Measurements from ENCODE around the gene SLC37A1.
A peak's percentile ranks its signal among the peaks of the same experiment; 100 is the strongest.
"Not testable (repeated sequence)": the region's sequence is repeated elsewhere in the genome, so short reads cannot be mapped to it uniquely, and the experiment has no call there.

SLC37A1 gene

DNA sequence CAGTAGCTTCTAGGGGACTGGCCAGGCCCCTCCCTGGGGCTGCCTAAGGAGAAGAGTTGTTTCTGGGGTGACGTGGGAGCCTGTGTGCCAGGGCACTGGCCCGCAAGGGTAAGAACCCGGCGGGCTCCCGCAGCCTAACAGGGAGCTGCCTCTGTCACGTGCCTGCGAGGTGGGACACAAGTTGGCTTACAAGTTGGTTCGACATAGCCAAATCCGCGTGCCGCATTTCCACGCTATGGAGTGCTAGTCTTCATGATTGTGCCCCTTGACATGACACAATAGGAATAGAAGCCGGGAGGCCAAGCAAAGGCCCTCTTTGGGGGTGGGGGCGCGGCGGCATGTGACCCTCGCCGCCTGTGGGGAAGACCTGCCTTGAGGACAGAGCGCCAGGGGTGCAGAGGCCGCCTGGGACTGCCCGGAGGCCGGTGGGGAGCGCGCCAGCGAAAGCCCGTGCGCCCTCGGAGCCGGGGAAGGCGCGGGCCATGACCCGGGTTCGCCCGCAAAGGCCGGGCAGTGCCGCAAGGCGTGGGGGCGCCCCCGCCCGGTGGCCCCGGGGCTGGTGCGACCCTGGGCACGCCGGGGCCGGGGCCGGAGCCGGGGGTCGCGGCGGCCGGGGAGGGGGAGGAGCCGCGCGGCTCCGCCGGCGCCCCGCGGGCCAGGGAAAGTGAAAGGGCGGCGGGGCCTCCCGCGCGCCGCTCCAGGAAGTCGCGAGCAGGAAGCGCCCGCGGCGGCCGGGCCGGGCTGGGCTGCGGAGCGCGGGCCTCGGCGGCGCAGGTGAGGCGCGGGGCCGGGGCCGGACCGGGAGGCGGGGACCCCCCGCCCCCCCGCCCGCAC lies at the start of gene SLC37A1:
Gene SLC37A1 (plus strand): TSS at position 702 of the 834 bp plus-strand sequence. CDS start 4,603 bp downstream, outside the sequence.
- peak within 1 kb of the TSS; percentile 56 to 88 (median 67) for H3K4me3 ChIP-seq
- H3K27ac ChIP-seq, result peak within 1 kb of the TSS in 18 of 21 experiments; percentile 14 to 92 (median 76)

- no peak overlapping the region for H3K4me3 ChIP-seq
- peak overlapping the region in 1 of 21 experiments; percentile 8 for H3K27ac ChIP-seq
Observed at GRCh38 chr21:42463861-42464515, 49.7 kb upstream of the SLC37A1 start.

DNA sequence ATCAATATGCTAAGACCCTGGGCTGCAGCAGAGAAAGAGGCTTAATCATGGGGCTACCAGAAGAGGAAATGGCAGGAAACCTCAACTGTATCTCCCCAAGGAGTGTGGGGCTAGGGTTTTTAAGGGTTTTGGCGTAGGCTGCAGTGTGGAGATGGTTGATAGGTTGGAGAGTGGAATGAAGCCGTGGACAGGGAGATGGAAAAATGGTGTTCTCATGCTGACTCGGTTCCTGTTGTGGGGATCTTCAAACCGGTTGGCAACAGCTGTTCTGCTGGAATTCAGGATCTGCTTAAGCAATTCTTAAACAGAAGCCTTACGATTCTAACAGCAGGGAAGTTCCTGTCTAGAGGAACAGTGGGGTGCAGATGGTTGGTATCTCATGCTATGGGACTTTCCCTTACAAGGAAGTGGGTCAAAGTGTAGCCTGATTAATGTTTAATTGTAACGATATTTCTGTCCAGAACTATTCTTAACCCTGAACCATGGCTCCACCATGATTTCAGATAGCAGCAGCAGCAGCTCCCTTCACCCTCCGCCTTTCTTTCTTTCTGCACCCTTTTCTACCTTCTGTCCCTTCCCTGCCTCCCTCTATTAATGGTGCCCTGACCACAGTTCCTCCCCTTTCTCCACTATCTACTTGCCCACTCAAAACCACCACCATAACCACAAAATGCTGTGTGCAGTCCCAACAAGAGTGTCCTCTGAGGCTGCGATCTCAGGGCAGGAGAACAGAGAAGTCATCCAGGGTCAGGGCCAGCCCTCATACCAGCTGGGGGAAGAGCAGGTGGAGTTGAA lies 48.4 kb upstream of the SLC37A1 start:
- no peak overlapping the region for H3K27ac ChIP-seq
- H3K4me3 ChIP-seq, result no peak overlapping the region

DNA sequence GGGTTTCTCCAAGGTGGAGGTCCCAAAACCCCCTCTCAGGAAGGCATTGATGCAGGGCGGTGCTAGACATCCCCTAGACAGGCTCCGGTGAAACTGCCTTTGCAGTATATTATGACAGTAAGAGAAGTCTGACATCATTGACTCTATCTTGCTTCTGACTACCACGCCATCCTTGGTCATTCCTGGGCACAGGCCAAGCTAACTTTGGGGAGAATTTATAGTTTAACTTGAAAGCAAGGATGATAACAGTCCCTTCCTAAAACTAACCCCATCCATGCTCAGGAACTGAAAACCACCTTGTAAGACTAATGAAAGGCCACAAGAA lies 47.9 kb upstream of the SLC37A1 start:
- Histone ChIP-seq H3K4me3 (no peak overlapping the region), H3K27ac (no peak overlapping the region)

- H3K27ac ChIP-seq, result no peak overlapping the region
Observed at GRCh38 chr21:42466700-42467099, 47.0 kb upstream of the SLC37A1 start.

DNA sequence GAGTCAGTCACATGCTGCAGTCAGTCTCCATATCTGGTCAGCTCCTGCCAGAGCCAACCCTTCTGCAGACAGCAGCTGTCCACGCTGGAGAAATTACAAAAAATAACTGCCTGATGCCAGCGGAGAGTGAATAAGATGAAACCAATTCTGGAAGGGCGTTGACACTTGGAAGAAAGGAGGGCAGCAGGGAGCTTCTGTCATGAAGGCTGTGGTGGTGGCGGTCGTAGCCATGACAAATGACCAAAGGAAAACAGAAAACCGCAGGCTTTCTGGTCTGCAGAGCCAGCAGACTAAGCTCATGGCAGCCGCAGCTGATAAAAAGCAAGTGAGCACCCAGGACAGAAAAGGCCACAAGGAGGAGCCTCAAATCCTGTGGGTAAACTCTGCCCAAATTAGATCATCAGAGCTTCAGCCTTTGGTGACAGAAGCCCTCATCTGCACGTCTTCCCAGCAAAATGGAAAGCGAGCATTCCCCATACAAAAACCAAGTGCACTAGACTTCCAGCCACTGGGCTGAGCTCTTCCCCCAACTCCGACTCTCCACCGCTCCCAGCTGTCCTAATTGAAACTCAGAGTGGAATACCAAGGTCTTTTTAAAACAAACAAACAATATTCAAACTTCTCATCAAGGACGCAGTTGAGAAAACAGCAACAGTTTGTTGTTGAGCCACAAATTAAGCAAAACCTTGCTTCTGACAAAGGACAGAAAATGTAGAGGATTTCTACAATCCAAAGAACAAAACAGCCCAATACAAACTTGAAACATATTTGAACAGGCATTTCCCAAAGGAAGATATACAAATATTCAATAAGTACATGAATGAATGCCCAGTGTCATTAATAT lies 46.3 kb upstream of the SLC37A1 start:
- Histone ChIP-seq H3K4me3 (no peak overlapping the region), H3K27ac (no peak overlapping the region)

More at GRCh38 chr21:42466700-42467099, 47.0 kb upstream of the SLC37A1 start:
- H3K4me3 ChIP-seq, result no peak overlapping the region

GRCh38 chr21:42468491-42469131 lies 45.0 kb upstream of the SLC37A1 start:
- Histone ChIP-seq H3K4me3 (no peak overlapping the region), H3K27ac (no peak overlapping the region)

- Histone ChIP-seq H3K27ac (no peak overlapping the region), H3K4me3 (no peak overlapping the region)
Observed at GRCh38 chr21:42469272-42469671, 44.4 kb upstream of the SLC37A1 start.

GRCh38 chr21:42469726-42470125 lies 43.9 kb upstream of the SLC37A1 start:
- not testable (repeated sequence) for H3K4me3 ChIP-seq, H3K27ac ChIP-seq

DNA sequence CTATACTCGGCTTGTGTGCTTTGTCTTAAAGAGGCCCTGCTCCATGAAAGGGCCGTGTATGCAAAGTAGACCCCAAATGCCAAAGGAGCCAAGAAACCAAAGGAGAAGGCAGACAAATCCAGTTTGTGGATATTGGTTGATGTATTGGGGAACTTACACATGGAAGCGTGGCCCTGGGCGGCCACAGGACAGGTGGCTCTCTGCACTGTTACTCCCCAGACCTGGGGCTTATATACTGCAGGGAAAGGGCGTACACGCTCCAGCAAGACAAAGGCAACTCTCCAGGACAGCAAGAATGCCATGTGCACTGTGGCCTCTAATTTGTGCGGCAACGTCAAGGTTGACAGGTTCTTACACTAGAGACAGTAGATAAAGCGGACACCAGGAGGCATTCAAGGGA lies 42.4 kb upstream of the SLC37A1 start:
- Histone ChIP-seq H3K4me3 (no peak overlapping the region), H3K27ac (no peak overlapping the region)

GRCh38 chr21:42471716-42472330 lies 41.8 kb upstream of the SLC37A1 start:
- Histone ChIP-seq H3K27ac (no peak overlapping the region), H3K4me3 (no peak overlapping the region)

- no peak overlapping the region for H3K27ac ChIP-seq
- H3K4me3 ChIP-seq, result no peak overlapping the region
Observed at GRCh38 chr21:42472521-42472920, 41.1 kb upstream of the SLC37A1 start.

DNA sequence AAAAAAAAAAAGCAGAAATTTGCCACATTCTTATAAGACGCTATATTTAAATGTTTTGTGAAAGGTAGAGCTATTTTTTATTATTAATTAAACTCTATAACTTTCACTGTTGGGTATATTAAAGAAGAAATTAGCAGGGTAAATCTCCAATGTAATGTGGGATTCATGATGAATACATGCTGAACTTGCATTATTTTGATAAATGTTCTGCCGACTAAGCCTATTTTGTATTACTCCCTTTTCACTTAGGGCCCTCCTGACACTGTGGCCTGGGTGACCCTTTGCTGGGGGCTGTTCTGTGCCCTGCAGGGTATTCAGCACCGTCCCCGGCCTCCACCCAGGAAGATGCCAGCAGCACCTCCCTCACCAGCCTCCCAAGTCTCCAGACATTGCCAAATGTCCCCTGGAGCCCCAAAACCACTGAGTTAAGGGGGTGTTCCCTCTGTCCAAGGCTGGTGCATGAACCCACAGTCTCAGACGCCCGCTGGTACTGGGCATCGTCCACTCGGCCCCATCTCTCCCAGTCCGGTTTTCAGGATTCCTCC lies 40.1 kb upstream of the SLC37A1 start:
- no peak overlapping the region for H3K4me3 ChIP-seq
- H3K27ac ChIP-seq, result peak overlapping the region in 4 of 21 experiments; percentile 29 to 71 (median 38)

GRCh38 chr21:42474043-42474831 lies 39.4 kb upstream of the SLC37A1 start:
- Histone ChIP-seq H3K27ac (peak overlapping the region in 4 of 21 experiments; percentile 29 to 71 (median 38)), H3K4me3 (no peak overlapping the region)

DNA sequence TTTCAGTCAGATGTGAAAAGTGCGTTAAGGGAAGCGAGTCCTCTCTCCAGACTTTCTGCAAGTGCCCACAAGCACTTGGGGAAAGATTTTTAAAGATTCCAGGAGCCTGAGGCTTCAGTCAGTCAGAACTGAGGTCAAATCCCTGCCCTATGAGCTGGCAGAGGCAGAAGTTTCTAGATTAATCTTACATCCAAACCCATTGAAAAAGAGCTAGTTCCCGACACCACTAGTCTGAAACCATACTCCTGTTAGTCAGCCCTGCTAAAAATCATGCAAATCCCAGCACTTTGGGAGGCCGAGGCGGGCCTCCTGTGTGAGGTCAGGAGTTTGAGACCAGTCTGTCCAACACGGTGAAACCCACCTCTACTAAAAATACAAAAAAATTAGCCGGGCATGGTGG lies 38.6 kb upstream of the SLC37A1 start:
- no peak overlapping the region for H3K27ac ChIP-seq
- no peak overlapping the region for H3K4me3 ChIP-seq

GRCh38 chr21:42475526-42476387 lies 37.9 kb upstream of the SLC37A1 start:
- H3K4me3 ChIP-seq, result no peak overlapping the region

More at GRCh38 chr21:42475526-42476387, 37.9 kb upstream of the SLC37A1 start:
- no peak overlapping the region for H3K27ac ChIP-seq

Data from skin epidermis (tissue), 12 donors.